PC-3 (cell line): ENCODE measurements around the gene TVP23C. TPM values are rescaled to one million over a fixed set of nuclear protein-coding genes. Genes with fewer than 3 reads are reported as not detected.

Experiments used
- ATAC-seq: fragments of 200-7000 bp; cut with Tn5 transposase; 2 replicates; pipeline ENCODE4 v1.9.1; 2020; ENCODE audit warnings: mild to moderate bottlenecking, moderate library complexity
- BruUV-seq: library from RNA; stranded (reverse); fragments of 400-500 nt; replicated peaks from 2 replicates; lab custom pipeline; 2021; lab: Mats Ljungman, UMichigan
- CTCF ChIA-PET: fragments of 300-600 bp; sonication (Branson Sonifier 250); formaldehyde crosslinking; loops from one replicate; lab custom pipeline; 2022; ENCODE audit warnings: antibody characterized with exemption; lab: Charles Lee
- POLR2A ChIA-PET: fragments of 300-600 bp; sonication (Branson Sonifier 250); formaldehyde crosslinking; loops from one replicate; lab custom pipeline; 2022; ENCODE audit warnings: antibody characterized with exemption; ENCODE audit not compliant: unreplicated experiment; lab: Charles Lee
- DNase-seq: peaks from one replicate; pipeline ENCODE4 v3.0.0-alpha.2; 2015
- H2AFZ ChIP-seq: fragments of 300-600 bp; sonication (generic); 2 replicates; pipeline ENCODE4 v1.6.0; 2016; ENCODE audit warnings: antibody characterized with exemption, low read length
- H3F3A ChIP-seq: fragments of 300-600 bp; sonication (generic); one replicate; pipeline ENCODE4 v1.6.0; 2017; ENCODE audit warnings: antibody characterized with exemption, low read length, control low read depth, mild to moderate bottlenecking; ENCODE audit not compliant: unreplicated experiment
- H3K27ac ChIP-seq: fragments of 300-600 bp; sonication (generic); 2 replicates; pipeline ENCODE4 v1.5.1; 2016; ENCODE audit warnings: mild to moderate bottlenecking, low read length
- H3K27me3 ChIP-seq: fragments of 300-600 bp; sonication (generic); 2 replicates; pipeline ENCODE4 v1.6.1; 2016; ENCODE audit warnings: low read length, mixed read lengths
- H3K36me3 ChIP-seq: fragments of 300-600 bp; sonication (generic); 2 replicates; pipeline ENCODE4 v1.6.1; 2016; ENCODE audit warnings: low read depth, mixed run types, low read length, mixed read lengths
- H3K4me1 ChIP-seq: fragments of 300-600 bp; sonication (generic); 2 replicates; pipeline ENCODE4 v1.5.1; 2016; ENCODE audit warnings: low read length; ENCODE audit not compliant: insufficient read depth
- H3K4me2 ChIP-seq: fragments of 300-600 bp; sonication (generic); 2 replicates; pipeline ENCODE4 v1.6.0; 2016; ENCODE audit warnings: low read length
- H3K4me3 ChIP-seq: fragments of 300-600 bp; sonication (generic); 2 replicates; pipeline ENCODE4 v1.5.1; 2016; ENCODE audit warnings: mild to moderate bottlenecking, low read length, mixed read lengths
- H3K79me2 ChIP-seq: fragments of 300-600 bp; sonication (generic); 2 replicates; pipeline ENCODE4 v1.6.1; 2017; ENCODE audit warnings: low read length, mixed read lengths
- H3K9ac ChIP-seq: fragments of 300-600 bp; sonication (generic); 2 replicates; pipeline ENCODE4 v1.6.0; 2016; ENCODE audit warnings: mild to moderate bottlenecking, low read length
- H3K9me2 ChIP-seq: fragments of 300-600 bp; sonication (generic); replicated peaks from 2 replicates; pipeline ENCODE4 v1.6.1; 2016; ENCODE audit warnings: mixed run types, low read length, mixed read lengths
- H3K9me3 ChIP-seq: fragments of 300-600 bp; sonication (generic); 2 replicates; pipeline ENCODE4 v1.6.1; 2016; ENCODE audit warnings: low read length, mixed read lengths
- H4K20me1 ChIP-seq: fragments of 300-600 bp; sonication (generic); 2 replicates; pipeline ENCODE4 v1.6.1; 2016; ENCODE audit warnings: low read length, mixed read lengths
- EZH2 ChIP-seq: fragments of 300-600 bp; sonication (generic); IDR thresholded peaks from one replicate; pipeline ENCODE4 v1.6.1; 2017; ENCODE audit warnings: antibody characterized with exemption, mild to moderate bottlenecking, low read length; ENCODE audit not compliant: unreplicated experiment
- EZH2phosphoT487 ChIP-seq: fragments of 300-600 bp; sonication (generic); IDR thresholded peaks from 2 replicates; pipeline ENCODE4 v1.6.1; 2018; ENCODE audit warnings: mild to moderate bottlenecking, antibody characterized with exemption, low read length, borderline replicate concordance
- intact Hi-C: fragments of 100-400 bp; cut with micrococcal nuclease; formaldehyde crosslinking; loops from 2 replicates; pipeline ENCODE4 v1.9.0; 2023
- total RNA-seq: library from RNA; depleted of rRNA; stranded (reverse); fragments of >200 nt; gene quantifications from 2 replicates; pipeline ENCODE4 v1.2.3, GENCODE V29; 2014
- TF ChIP-seq, protein P1 (sequence below): fragments of 300-600 bp; sonication (generic); conservative IDR thresholded peaks from 2 replicates; pipeline ENCODE4 v1.5.1; 2017; ENCODE audit warnings: antibody characterized with exemption, low read depth, mild to moderate bottlenecking, low read length

The TVP23C gene
- total RNA-seq, 1 experiment from 2014 or later = 23.7 TPM

GRCh38 chr17:15456972-15457722 lies 106.1 kb downstream of the TVP23C start:
- no peaks in the 10 kb centered on the region for H3K27me3 ChIP-seq
- no peak overlapping the region for H3K27ac ChIP-seq
- no peak overlapping the region for H3K4me2 ChIP-seq
- no peaks in the 10 kb centered on the region for H3K9me3 ChIP-seq
- H2AFZ ChIP-seq = no peak overlapping the region
- H3K79me2 ChIP-seq = no peaks in the 10 kb centered on the region
- H3K4me1 ChIP-seq = peaks cover 5% of the 10 kb centered on the region; the same call in 1 of the 2 replicates
- peak; percentile 45 for DNase-seq
- ChIA-PET CTCF (no interaction called here), POLR2A (no interaction called here)
- no TSS peak for BruUV-seq
- intact Hi-C loops = no loop called here
- H3K36me3 ChIP-seq = peaks cover 5% of the 10 kb centered on the region
- no peak overlapping the region for H3K9ac ChIP-seq
- H3F3A ChIP-seq = no peaks in the 10 kb centered on the region
- H4K20me1 ChIP-seq = no peaks in the 10 kb centered on the region
- no peak overlapping the region for H3K4me3 ChIP-seq
- TF ChIP-seq EZH2phosphoT487 = no peak
- TF ChIP-seq, protein P1, sequence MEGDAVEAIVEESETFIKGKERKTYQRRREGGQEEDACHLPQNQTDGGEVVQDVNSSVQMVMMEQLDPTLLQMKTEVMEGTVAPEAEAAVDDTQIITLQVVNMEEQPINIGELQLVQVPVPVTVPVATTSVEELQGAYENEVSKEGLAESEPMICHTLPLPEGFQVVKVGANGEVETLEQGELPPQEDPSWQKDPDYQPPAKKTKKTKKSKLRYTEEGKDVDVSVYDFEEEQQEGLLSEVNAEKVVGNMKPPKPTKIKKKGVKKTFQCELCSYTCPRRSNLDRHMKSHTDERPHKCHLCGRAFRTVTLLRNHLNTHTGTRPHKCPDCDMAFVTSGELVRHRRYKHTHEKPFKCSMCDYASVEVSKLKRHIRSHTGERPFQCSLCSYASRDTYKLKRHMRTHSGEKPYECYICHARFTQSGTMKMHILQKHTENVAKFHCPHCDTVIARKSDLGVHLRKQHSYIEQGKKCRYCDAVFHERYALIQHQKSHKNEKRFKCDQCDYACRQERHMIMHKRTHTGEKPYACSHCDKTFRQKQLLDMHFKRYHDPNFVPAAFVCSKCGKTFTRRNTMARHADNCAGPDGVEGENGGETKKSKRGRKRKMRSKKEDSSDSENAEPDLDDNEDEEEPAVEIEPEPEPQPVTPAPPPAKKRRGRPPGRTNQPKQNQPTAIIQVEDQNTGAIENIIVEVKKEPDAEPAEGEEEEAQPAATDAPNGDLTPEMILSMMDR = no peak; the same call in 1 of the 2 replicates
- no peak for TF ChIP-seq EZH2
- no peak for ATAC-seq
- no peaks in the 10 kb centered on the region for H3K9me2 ChIP-seq

- Histone ChIP-seq H3K79me2 (no peaks in the 10 kb centered on the region), H3K9ac (no peak overlapping the region), H3K4me1 (peaks cover 5% of the 10 kb centered on the region; the same call in 1 of the 2 replicates), H3K4me3 (no peak overlapping the region), H3K36me3 (peaks cover 5% of the 10 kb centered on the region), H3K27ac (no peak overlapping the region), H3K27me3 (no peaks in the 10 kb centered on the region), H3K9me3 (no peaks in the 10 kb centered on the region), H2AFZ (no peak overlapping the region), H3F3A (no peaks in the 10 kb centered on the region), H3K9me2 (no peaks in the 10 kb centered on the region), H3K4me2 (no peak overlapping the region), H4K20me1 (no peaks in the 10 kb centered on the region)
- ChIA-PET POLR2A (no interaction called here), CTCF (no interaction called here)
- no peak for ATAC-seq
- no peak for TF ChIP-seq EZH2
- TF ChIP-seq EZH2phosphoT487 = no peak
- TF ChIP-seq, protein P1 = no peak
- intact Hi-C loops = no loop called here
- DNase-seq = no peak
- no TSS peak for BruUV-seq
Measured at GRCh38 chr17:15456496-15456895, 106.8 kb downstream of the TVP23C start.

DNA sequence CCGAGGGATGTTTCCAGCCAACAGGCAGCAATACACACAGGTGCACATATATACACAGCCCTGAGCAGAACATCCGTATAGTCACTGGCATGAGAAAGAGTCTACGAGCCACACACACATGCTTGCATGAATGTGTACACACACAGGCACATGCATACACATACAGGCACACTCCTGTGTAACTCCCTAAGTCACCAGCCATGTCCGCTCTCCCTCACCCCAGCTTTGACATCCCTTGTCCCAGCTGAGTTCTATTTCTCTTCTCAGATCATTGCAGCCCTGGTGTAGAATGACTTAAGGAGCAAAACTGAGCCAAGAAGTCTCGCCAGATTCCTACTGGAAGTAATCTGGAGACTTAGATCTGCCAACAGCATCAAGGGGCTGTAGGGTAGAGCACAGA lies 108.9 kb downstream of the TVP23C start:
- CTCF ChIA-PET = no interaction called here

More for the DNA sequence above, 108.9 kb downstream of the TVP23C start:
- Histone ChIP-seq H3K27ac (no peak overlapping the region), H3K27me3 (no peaks in the 10 kb centered on the region), H3K4me1 (peaks cover 5% of the 10 kb centered on the region; the same call in 1 of the 2 replicates), H3K4me2 (no peak overlapping the region), H4K20me1 (no peaks in the 10 kb centered on the region), H3K9me2 (no peaks in the 10 kb centered on the region), H3K9ac (no peak overlapping the region), H3K79me2 (no peaks in the 10 kb centered on the region), H3K4me3 (no peak overlapping the region), H3K36me3 (peaks cover 5% of the 10 kb centered on the region), H3F3A (no peaks in the 10 kb centered on the region), H3K9me3 (no peaks in the 10 kb centered on the region), H2AFZ (no peak overlapping the region)
- POLR2A ChIA-PET = no interaction called here
- TF ChIP-seq, protein P1 = no peak
- TF ChIP-seq EZH2 (no peak), EZH2phosphoT487 (no peak)
- intact Hi-C loops = no loop called here
- ATAC-seq = no peak
- BruUV-seq = no TSS peak
- DNase-seq = no peak
